Astrocyte (in vitro differentiated cells and primary cell): Measurements from ENCODE around the gene SGIP1.

Source experiments
- CTCF ChIP-seq: IDR thresholded peaks from 2 replicates; pipeline ENCODE4 v1.5.1; 2011; ENCODE audit warnings: low read depth, mild to moderate bottlenecking, inconsistent platforms, low read length, moderate library complexity; ENCODE audit not compliant: insufficient read depth
- EZH2 ChIP-seq: IDR thresholded peaks from 2 replicates; pipeline ENCODE4 v1.6.1; 2012; ENCODE audit warnings: mild to moderate bottlenecking, low read length, inconsistent platforms; ENCODE audit not compliant: insufficient read depth

DNA sequence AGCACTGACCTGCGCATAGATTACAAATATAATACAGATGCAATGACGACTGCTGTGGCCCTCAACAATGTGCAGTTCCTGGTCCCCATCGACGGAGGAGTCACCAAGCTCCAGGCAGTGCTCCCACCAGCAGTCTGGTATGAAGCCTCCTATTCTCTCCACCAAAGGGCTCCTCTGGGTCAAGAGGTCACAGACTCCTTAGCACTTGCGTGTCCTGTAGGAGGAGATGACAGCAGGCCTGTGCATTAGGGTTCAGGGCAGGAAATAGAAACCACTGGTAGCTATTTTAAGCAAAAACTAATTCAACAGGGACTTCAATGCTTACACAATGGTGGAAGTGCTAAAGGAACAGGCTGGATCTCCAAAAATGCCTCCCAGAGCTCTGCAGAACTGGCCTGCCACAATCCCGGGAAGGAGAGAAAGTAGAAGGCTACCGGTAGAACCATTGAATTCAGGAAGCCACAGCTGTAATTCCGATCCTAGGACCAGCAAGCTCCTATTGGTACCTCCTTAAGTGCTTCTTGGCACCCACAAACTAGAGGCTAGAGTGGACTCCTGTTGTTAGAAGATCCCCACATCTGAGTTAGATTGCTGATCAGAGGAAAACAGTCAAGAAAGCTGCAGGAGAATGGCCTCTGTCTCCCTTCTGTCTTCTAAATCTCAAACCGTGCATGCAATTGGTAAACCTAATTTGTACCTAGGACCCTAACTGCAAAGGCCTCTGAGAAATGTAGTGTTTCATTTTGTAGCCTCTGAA is 205.6 kb downstream of the SGIP1 start:
- TF ChIP-seq EZH2 (no peak), CTCF (no peak)
